ENCODE measurements around the gene NREP.
A peak's percentile ranks its signal among the peaks of the same experiment; 100 is the strongest.

Gene NREP

GRCh38 chr5:111746791-111747190, 10.2 kb downstream of the NREP start:
- no peaks in the 10 kb centered on the region for H3K27me3 ChIP-seq (ENCODE audit: insufficient read depth, low read length, poor library complexity)
- DNase-seq: no peak
- no peak for TF ChIP-seq EZH2 (IDR thresholded peaks at IDR 0.05; ENCODE audit: borderline replicate concordance, low read depth, low read length, severe bottlenecking)
- no peak for TF ChIP-seq CTCF (IDR thresholded peaks at IDR 0.05; ENCODE audit: borderline replicate concordance, extremely low read depth, low read length, poor library complexity, severe bottlenecking)
- peak overlapping the region; percentile 74 for H3K4me2 ChIP-seq (ENCODE audit: insufficient read depth, low read length)
- no peak for ATAC-seq (ENCODE audit: insufficient read depth, low read depth)
- peaks cover 99% of the 10 kb centered on the region for H3K4me1 ChIP-seq (ENCODE audit: insufficient read depth, low read length)
- peaks cover 47% of the 10 kb centered on the region for H3K36me3 ChIP-seq (ENCODE audit: insufficient read depth, low read length)
- peaks cover 10% of the 10 kb centered on the region for H4K20me1 ChIP-seq (ENCODE audit: insufficient read depth, low read length)
- peak overlapping the region; percentile 40; the same call in 1 of the 2 replicates for H3K27ac ChIP-seq (ENCODE audit: low read length)
- H3K9ac ChIP-seq (ENCODE audit: low read depth, low read length): no peak overlapping the region
- no peak overlapping the region for H2AFZ ChIP-seq (ENCODE audit: low read depth, low read length)
- H3K79me2 ChIP-seq (ENCODE audit: insufficient read depth, low read length): peaks cover 100% of the 10 kb centered on the region
- H3K9me3 ChIP-seq (ENCODE audit: insufficient read depth, low read length, severe bottlenecking): no peaks in the 10 kb centered on the region
- H3K4me3 ChIP-seq (ENCODE audit: low read depth in 1 of 2, low read length in 2 of 2): no peak overlapping the region

- Histone ChIP-seq H3K4me3 (ENCODE audit: low read depth in 1 of 2, low read length in 2 of 2) (peak overlapping the region in 1 of 2 experiments; percentile 53; a peak in 1 of 4 replicates), H3K79me2 (ENCODE audit: insufficient read depth, low read length) (peaks cover 100% of the 10 kb centered on the region), H3K27ac (ENCODE audit: low read length) (peak overlapping the region; percentile 96), H3K9me3 (ENCODE audit: insufficient read depth, low read length, severe bottlenecking) (no peaks in the 10 kb centered on the region), H3K4me1 (ENCODE audit: insufficient read depth, low read length) (peaks cover 100% of the 10 kb centered on the region), H3K4me2 (ENCODE audit: insufficient read depth, low read length) (peak overlapping the region; percentile 74), H4K20me1 (ENCODE audit: insufficient read depth, low read length) (peaks cover 10% of the 10 kb centered on the region), H3K36me3 (ENCODE audit: insufficient read depth, low read length) (peaks cover 33% of the 10 kb centered on the region), H2AFZ (ENCODE audit: low read depth, low read length) (no peak overlapping the region), H3K27me3 (ENCODE audit: insufficient read depth, low read length, poor library complexity) (no peaks in the 10 kb centered on the region), H3K9ac (ENCODE audit: low read depth, low read length) (peak overlapping the region; percentile 65)
- TF ChIP-seq EZH2 (IDR thresholded peaks at IDR 0.05; ENCODE audit: borderline replicate concordance, low read depth, low read length, severe bottlenecking) (no peak), CTCF (IDR thresholded peaks at IDR 0.05; ENCODE audit: borderline replicate concordance, extremely low read depth, low read length, poor library complexity, severe bottlenecking) (no peak)
- ATAC-seq (ENCODE audit: insufficient read depth, low read depth) (no peak), DNase-seq (no peak)
Measured at GRCh38 chr5:111745075-111745739, 11.8 kb downstream of the NREP start.

GRCh38 chr5:111744455-111744854, 12.5 kb downstream of the NREP start:
- peak overlapping the region; percentile 96 for H3K27ac ChIP-seq (ENCODE audit: low read length)
- TF ChIP-seq EZH2 (IDR thresholded peaks at IDR 0.05; ENCODE audit: borderline replicate concordance, low read depth, low read length, severe bottlenecking): no peak
- no peak for TF ChIP-seq CTCF (IDR thresholded peaks at IDR 0.05; ENCODE audit: borderline replicate concordance, extremely low read depth, low read length, poor library complexity, severe bottlenecking)

More at GRCh38 chr5:111744455-111744854, 12.5 kb downstream of the NREP start:
- no peaks in the 10 kb centered on the region for H3K27me3 ChIP-seq (ENCODE audit: insufficient read depth, low read length, poor library complexity)
- H4K20me1 ChIP-seq (ENCODE audit: insufficient read depth, low read length): peaks cover 6% of the 10 kb centered on the region; the same call in 1 of the 2 replicates
- peak; percentile 70 for DNase-seq
- peaks cover 31% of the 10 kb centered on the region for H3K36me3 ChIP-seq (ENCODE audit: insufficient read depth, low read length)
- H3K9ac ChIP-seq (ENCODE audit: low read depth, low read length): peak overlapping the region; percentile 65
- H3K9me3 ChIP-seq (ENCODE audit: insufficient read depth, low read length, severe bottlenecking): no peaks in the 10 kb centered on the region
- H3K4me2 ChIP-seq (ENCODE audit: insufficient read depth, low read length): peak overlapping the region; percentile 74
- H2AFZ ChIP-seq (ENCODE audit: low read depth, low read length): no peak overlapping the region
- peaks cover 95% of the 10 kb centered on the region for H3K4me1 ChIP-seq (ENCODE audit: insufficient read depth, low read length)
- peak; percentile 55 for ATAC-seq (ENCODE audit: insufficient read depth, low read depth)
- H3K79me2 ChIP-seq (ENCODE audit: insufficient read depth, low read length): peaks cover 100% of the 10 kb centered on the region
- peak overlapping the region in 1 of 2 experiments; percentile 53; a peak in 1 of 4 replicates for H3K4me3 ChIP-seq (ENCODE audit: low read depth in 1 of 2, low read length in 2 of 2)
